VCaP (cell line): ENCODE data around the gene NEDD9.

Experiments used
- H3K27ac ChIP-seq: fragments of 450-650 bp; 2 replicates; pipeline ENCODE4 v1.5.1; 2017
- TF ChIP-seq, protein P1 (sequence below): fragments of 450-650 bp; conservative IDR thresholded peaks from 2 replicates; pipeline ENCODE4 v1.5.1; 2017; ENCODE audit warnings: mild to moderate bottlenecking, moderate library complexity

The NEDD9 gene, protein sequence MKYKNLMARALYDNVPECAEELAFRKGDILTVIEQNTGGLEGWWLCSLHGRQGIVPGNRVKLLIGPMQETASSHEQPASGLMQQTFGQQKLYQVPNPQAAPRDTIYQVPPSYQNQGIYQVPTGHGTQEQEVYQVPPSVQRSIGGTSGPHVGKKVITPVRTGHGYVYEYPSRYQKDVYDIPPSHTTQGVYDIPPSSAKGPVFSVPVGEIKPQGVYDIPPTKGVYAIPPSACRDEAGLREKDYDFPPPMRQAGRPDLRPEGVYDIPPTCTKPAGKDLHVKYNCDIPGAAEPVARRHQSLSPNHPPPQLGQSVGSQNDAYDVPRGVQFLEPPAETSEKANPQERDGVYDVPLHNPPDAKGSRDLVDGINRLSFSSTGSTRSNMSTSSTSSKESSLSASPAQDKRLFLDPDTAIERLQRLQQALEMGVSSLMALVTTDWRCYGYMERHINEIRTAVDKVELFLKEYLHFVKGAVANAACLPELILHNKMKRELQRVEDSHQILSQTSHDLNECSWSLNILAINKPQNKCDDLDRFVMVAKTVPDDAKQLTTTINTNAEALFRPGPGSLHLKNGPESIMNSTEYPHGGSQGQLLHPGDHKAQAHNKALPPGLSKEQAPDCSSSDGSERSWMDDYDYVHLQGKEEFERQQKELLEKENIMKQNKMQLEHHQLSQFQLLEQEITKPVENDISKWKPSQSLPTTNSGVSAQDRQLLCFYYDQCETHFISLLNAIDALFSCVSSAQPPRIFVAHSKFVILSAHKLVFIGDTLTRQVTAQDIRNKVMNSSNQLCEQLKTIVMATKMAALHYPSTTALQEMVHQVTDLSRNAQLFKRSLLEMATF

DNA sequence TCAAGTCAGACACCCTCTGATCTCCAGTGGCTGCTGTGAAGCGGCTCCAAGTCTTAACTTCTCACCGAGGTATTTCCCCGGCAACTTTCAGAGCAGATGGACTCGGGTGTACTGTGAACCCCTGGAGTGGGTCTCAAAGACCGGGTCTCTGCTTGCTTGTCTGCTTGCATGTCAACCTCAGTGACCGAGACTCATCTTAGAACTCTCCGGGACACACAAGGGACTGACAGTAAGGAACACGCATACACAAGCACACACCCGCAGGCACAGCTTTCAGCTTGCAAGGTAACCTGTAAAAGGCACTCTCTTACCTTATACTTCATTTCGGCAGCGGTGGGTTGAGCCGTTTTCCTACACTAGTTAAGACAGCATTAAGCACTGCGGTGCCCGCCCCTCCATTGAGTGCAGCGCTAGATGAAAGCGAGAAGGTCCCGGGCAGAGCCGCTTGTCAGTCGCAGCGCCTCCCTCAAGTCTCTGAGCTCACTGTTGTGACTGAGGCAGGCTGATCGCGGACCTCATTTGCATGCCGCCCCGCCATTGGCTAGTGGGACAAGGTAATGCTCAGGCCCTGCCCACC lies at the start of gene NEDD9:
TSS of gene NEDD9 (minus strand) at position 476 of the 577 bp plus-strand sequence. CDS start at position 323, 153 bp downstream.
- peak within 1 kb of the TSS; percentile 98 for H3K27ac ChIP-seq
- TF ChIP-seq, protein P1, sequence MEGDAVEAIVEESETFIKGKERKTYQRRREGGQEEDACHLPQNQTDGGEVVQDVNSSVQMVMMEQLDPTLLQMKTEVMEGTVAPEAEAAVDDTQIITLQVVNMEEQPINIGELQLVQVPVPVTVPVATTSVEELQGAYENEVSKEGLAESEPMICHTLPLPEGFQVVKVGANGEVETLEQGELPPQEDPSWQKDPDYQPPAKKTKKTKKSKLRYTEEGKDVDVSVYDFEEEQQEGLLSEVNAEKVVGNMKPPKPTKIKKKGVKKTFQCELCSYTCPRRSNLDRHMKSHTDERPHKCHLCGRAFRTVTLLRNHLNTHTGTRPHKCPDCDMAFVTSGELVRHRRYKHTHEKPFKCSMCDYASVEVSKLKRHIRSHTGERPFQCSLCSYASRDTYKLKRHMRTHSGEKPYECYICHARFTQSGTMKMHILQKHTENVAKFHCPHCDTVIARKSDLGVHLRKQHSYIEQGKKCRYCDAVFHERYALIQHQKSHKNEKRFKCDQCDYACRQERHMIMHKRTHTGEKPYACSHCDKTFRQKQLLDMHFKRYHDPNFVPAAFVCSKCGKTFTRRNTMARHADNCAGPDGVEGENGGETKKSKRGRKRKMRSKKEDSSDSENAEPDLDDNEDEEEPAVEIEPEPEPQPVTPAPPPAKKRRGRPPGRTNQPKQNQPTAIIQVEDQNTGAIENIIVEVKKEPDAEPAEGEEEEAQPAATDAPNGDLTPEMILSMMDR = no peak; the same call in 1 of the 2 replicates

DNA sequence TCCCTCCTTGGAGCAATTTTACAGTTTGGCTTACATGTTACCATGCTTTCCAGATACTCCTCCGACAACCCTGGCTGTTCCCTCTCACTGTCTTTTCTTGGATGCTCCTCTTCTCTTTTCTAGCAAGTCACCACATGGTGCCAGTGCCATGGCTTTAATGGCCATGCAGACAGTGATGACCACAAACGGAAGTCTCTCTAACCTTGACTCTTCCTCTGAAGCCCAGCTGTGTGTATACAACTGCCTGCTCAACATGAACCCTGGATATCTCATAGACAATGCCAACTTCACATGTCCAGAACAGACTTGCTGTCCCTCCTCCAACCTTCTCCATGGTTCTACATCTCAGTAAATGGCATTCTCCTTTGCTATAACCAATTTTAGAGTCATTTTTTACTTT lies 49.8 kb upstream of the NEDD9 start:
- H3K27ac ChIP-seq = no peak overlapping the region; the same call in 1 of the 2 replicates
- TF ChIP-seq, protein P1 = no peak

DNA sequence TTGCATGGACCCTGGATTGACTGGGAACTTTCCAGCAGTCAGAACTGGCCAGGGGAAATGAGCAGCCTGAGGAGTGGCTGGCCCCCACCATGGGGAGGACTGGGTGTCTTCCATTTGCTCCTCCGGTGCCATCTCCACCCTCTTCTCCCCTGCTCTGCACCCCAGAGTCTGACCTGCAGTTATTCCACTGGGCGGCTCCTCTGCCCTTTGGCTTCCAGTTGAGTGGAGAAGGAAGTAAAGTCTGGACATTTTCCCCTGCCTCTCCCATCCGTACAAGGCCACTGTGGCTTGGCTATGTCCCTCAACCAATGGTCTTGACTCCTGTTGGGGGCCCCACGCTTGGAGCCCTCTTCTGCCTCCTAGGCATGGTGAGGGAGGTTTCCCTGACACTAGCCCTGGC lies 47.9 kb upstream of the NEDD9 start:
- TF ChIP-seq, protein P1 = no peak
- H3K27ac ChIP-seq = no peak overlapping the region

DNA sequence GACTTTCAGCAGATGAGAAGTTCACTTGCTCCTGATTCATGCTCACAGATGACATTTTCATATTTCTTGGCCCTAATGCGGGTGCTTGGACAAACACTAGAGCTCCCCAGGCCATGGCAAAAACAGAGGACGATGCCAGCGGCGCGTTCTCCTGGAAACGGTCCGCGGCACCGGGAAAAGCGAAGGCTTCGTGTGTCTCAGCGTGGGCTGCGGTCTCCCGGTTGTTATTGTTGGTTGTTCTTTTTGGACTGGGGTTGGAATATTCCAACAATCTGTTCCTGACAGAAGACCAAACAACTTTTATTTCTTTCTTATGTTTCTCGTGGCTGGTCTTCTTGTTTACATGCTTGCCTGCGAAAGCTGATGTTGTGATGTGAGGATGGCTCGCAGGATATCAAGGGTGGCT lies 46.8 kb upstream of the NEDD9 start:
- no peak overlapping the region for H3K27ac ChIP-seq
- TF ChIP-seq, protein P1 = no peak

DNA sequence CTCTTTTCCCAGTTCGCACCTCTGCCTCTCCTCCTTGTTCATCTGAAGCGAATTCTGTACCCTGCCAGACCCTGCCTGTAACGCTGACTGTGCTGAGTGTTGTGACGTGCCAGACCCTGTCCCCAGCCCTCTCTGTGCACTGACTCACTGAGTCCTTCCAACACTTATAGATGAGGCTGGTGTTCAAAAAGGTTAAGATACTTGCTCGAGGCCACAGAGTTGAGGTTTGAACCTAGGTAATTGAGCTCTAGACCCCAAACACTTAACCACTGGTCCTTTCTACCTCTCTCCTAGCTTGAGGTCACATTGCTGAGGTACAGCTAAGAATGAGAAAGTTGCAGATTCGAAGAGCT lies 45.7 kb upstream of the NEDD9 start:
- TF ChIP-seq, protein P1 = no peak
- peak overlapping the region; percentile 26; the same call in 1 of the 2 replicates for H3K27ac ChIP-seq

DNA sequence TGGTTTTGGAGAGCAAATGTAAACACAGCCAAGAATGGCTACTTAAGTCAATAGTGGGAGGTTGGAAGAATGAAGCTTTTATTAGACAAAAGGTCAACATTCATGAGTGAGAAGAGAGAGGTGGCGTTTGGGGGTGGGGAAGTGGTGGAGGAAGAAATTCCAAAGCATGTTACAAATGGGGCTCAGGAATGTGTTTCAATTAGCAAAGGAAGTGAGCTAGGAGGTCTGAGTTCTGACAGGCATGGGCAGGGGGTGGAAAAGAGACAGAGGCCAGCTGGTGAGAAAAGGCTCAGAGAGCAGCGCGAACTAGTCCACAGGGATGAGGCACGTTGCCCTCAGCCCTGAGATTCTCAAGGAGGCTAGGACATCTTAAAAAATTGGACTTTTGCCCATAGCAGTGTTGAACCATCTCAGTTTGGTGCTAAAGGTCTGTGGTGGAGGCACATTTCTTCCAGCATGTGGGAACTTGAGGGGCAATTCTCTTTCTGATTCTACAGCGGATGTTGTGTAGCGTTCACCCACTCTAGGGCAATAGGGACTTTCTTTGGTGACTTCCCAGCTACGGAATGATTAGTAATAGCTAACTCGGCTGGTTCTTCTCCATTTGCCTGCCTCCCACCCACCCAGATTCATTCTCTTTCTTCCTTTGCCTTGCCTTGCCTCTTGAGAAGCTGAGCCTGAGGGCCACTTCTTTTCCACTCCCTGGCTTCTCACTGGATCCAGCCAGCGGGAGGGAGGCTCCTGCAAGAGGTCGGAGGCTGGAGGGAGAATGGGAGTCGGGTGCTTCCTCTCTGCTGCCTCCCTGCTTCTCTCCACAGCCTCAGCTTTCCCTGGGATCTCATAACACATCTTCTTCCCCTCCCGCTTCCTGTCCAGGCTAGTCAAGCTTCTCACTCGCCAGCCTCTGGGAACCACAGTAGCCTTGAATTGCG lies 45.1 kb upstream of the NEDD9 start:
- TF ChIP-seq, protein P1 = no peak
- peak overlapping the region; percentile 26; the same call in 1 of the 2 replicates for H3K27ac ChIP-seq
